Measurements from ENCODE around the gene RIMKLB.

RIMKLB gene

GRCh38 chr12:8667270-8667669, 30.5 kb upstream of the RIMKLB start (continued):
- no peak for TF ChIP-seq ZNF70 (CRISPR knock-in tag; IDR thresholded peaks at IDR 0.05)
- TF ChIP-seq ARNTL (CRISPR knock-in tag; IDR thresholded peaks at IDR 0.05; ENCODE audit: borderline replicate concordance, low read depth) = no peak
- no peak for TF ChIP-seq ISL1 (CRISPR knock-in tag; IDR thresholded peaks at IDR 0.05)

GRCh38 chr12:8668441-8668840, 29.4 kb upstream of the RIMKLB start:
- no peak for ATAC-seq

GRCh38 chr12:8672381-8672780, 25.4 kb upstream of the RIMKLB start:
- TF ChIP-seq ZNF8 (CRISPR knock-in tag; IDR thresholded peaks at IDR 0.05) (no peak), CSDC2 (CRISPR knock-in tag; IDR thresholded peaks at IDR 0.05) (no peak), PATZ1 (CRISPR knock-in tag; IDR thresholded peaks at IDR 0.05; ENCODE audit: borderline replicate concordance) (no peak), ZNF70 (CRISPR knock-in tag; IDR thresholded peaks at IDR 0.05) (no peak), TSHZ2 (CRISPR knock-in tag; IDR thresholded peaks at IDR 0.05) (no peak), OSR1 (CRISPR knock-in tag; IDR thresholded peaks at IDR 0.05) (no peak), ESRRG (CRISPR knock-in tag; IDR thresholded peaks at IDR 0.05) (no peak), TOX (CRISPR knock-in tag; IDR thresholded peaks at IDR 0.05; ENCODE audit: borderline replicate concordance) (no peak), POU6F1 (CRISPR knock-in tag; IDR thresholded peaks at IDR 0.05; ENCODE audit: borderline replicate concordance, low read depth) (no peak)
- no peak for ATAC-seq

More at GRCh38 chr12:8668441-8668840, 29.4 kb upstream of the RIMKLB start:
- TF ChIP-seq OSR1 (CRISPR knock-in tag; IDR thresholded peaks at IDR 0.05) (no peak), ZNF8 (CRISPR knock-in tag; IDR thresholded peaks at IDR 0.05) (no peak), CSRNP3 (CRISPR knock-in tag; IDR thresholded peaks at IDR 0.05) (no peak), TOX (CRISPR knock-in tag; IDR thresholded peaks at IDR 0.05; ENCODE audit: borderline replicate concordance) (no peak), ISL1 (CRISPR knock-in tag; IDR thresholded peaks at IDR 0.05) (no peak), TSHZ2 (CRISPR knock-in tag; IDR thresholded peaks at IDR 0.05) (no peak), ZC3H10 (CRISPR knock-in tag; IDR thresholded peaks at IDR 0.05) (no peak)

- no peak for ATAC-seq
Measured at GRCh38 chr12:8675591-8676036, 22.2 kb upstream of the RIMKLB start.

More at GRCh38 chr12:8675591-8676036, 22.2 kb upstream of the RIMKLB start:
- TF ChIP-seq CSDC2 (CRISPR knock-in tag; IDR thresholded peaks at IDR 0.05) (no peak), TCF4 (CRISPR knock-in tag; IDR thresholded peaks at IDR 0.05; ENCODE audit: borderline replicate concordance) (no peak), ESRRG (CRISPR knock-in tag; IDR thresholded peaks at IDR 0.05) (no peak), CREB5 (CRISPR knock-in tag; IDR thresholded peaks at IDR 0.05; ENCODE audit: low read depth) (no peak)
